HG03159 (cell line): ENCODE measurements around the gene CRTAP.
A peak's percentile ranks its signal among the peaks of the same experiment; 100 is the strongest.
"Not testable (repeated sequence)": the region's sequence is repeated elsewhere in the genome, so short reads cannot be mapped to it uniquely, and the experiment has no call there.

Experiments used
- ATAC-seq: cut with Tn5 transposase; IDR thresholded peaks from one replicate; pipeline ENCODE4 v1.9.1; 2021; ENCODE audit warnings: mild to moderate bottlenecking, moderate library complexity; ENCODE audit not compliant: unreplicated experiment

The CRTAP gene

DNA sequence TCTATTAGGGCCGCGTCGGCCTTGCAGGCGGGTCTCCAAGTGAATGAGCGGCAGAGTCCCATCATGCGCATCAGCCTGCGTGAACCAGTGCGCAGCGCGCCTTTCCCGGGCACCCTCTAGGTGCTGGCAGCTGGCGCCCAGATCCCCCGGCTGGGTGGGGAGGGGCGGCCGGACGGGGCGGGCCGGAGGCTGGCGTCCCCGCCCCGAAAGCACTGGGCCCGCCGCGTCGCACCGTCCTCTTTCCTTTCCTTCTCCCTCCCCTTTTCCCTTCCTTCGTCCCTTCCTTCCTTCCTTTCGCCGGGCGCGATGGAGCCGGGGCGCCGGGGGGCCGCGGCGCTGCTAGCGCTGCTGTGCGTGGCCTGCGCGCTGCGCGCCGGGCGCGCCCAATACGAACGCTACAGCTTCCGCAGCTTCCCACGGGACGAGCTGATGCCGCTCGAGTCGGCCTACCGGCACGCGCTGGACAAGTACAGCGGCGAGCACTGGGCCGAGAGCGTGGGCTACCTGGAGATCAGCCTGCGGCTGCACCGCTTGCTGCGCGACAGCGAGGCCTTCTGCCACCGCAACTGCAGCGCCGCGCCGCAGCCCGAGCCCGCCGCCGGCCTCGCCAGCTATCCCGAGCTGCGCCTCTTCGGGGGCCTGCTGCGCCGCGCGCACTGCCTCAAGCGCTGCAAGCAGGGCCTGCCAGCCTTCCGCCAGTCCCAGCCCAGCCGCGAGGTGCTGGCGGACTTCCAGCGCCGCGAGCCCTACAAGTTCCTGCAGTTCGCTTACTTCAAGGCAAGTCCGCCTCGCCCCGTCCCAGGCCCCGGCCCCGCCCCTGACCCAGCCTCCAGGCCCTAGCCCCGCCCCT lies at the start of gene CRTAP:
CRTAP (plus strand) TSS at position 243 of the 850 bp plus-strand sequence; CDS start at position 307, 64 bp downstream.
- ATAC-seq = peak; percentile 79

DNA sequence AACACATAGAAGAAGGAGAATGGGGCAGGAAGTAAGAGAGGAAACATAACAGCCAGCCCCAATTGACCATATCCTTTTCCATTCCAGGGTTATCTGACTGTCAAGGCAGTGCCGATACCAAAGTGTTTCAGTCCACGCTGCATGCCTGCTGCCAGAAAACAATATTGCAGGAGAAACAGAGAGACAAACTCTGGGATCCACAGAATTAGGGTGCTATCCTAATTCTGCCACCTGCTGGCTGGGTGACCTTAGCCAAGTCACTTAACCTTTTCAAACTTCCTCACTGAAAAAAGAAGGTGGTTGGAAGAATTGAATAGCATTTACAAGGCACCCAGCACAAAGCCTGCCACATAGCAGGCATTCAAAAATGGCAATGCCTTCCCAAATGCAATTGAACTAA lies 48.9 kb upstream of the CRTAP start:
- no peak for ATAC-seq

DNA sequence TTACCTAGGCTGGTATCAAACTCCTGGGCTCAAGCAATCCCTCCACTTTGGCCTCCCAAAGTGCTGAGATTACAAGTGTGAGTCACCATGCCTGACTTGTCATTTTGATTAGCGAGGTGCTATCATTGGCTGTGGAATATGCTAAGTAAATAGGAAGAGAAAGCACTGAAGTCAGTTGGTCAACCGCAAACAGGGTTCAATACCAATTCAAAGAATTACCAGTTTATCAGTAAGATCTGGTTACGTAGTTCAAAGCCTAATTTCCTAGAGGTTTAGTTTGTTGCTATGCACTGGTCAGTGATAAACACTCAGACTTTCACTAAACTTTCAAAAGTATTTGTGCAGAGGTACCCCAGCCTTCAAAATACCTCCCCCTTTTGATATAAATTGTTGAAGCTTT lies 46.3 kb upstream of the CRTAP start:
- ATAC-seq = no peak

DNA sequence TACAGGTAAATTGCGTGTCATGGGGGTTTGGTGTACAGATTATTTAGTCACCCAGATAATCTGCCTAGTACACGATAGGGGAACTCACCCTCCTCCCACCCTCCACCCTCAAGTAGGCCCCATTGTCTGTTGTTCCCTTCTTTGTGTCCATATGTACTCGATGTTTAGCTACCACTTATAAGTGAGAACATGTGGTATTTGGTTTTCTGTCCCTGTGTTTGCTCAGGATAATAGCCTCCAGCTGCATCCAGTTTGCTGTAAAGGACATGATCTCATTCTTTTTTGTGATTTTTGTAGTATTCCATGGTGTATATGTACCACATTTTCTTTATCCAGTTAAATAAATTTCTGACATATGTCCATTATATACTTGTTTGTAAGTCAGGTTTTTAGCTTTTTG lies 44.0 kb upstream of the CRTAP start:
- ATAC-seq = not testable (repeated sequence)

DNA sequence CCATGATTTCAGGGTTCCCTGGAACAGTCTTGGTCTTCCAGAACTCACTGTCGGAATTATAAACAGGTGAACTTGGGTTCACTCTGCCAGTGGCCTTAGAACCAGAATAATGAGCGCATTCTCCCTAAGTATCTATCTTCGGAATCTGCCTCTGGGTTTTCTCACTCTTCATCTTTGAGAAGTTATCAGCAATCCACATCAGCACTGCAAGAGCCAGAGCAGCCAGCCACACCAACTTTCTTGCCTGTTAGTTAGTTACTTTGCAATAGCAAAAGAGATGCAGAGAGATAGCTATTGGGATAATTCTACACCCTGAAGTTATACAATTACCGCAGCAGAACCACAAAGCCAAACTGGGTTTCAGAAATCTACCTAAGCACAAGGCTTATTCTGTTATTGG lies 42.6 kb upstream of the CRTAP start:
- no peak for ATAC-seq

DNA sequence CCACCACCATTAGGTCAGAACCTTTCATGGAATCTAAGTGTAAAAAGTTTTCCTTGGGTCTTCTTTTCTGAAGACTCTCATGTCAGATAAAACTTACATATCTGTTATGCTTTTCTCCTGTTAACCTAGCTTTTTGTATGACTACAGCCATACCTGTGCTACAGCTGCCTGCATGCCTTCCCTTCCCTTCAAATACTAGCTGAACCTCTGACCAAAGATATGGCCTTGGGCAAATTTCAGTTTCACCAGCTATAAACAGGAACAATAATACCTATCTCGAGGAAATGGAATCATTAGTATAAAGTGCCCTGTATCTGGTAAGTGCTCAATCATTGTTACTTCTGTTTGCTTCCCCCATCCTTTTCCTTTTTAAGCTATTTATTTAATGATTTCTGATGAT lies 41.9 kb upstream of the CRTAP start:
- no peak for ATAC-seq

DNA sequence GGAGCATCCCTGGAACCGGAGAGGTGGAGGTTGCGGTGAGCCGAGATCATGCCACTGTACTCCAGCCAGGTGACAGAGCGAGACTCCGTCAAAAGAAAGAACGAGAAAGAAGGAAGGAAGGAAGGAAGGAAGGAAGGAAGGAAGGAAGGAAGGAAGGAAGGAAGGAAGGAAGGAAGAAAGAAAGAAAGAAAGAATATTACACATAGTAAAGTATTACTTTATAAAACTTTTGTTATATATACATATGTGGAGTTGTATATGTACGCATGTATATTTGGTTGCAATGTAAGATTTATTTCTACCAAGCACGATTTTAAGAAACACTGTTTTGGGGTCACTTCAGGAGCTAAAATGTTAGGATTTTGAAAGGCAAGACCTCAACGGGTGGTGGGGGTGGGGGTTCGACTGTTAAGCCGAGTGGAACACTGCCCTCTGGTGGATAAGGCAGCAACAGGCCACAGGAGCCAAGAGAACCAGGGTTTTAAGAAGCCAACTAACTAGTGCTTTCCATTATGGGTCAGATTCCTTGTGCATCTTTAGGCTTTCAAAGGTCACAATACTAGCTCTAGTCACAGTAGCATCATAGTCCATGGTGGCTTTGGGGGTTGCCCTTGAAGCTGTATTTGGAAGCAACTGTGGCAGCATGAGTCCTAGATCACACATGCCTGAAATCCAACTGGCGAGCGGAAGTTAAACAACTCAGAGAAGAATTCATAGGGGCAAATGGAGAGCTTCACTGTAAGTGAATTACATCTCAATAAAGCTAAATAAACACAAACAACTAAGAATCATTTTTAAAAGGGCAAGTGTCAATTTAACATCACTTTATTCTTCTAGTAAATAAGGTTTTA lies 39.4 kb upstream of the CRTAP start:
- peak; percentile 64 for ATAC-seq

DNA sequence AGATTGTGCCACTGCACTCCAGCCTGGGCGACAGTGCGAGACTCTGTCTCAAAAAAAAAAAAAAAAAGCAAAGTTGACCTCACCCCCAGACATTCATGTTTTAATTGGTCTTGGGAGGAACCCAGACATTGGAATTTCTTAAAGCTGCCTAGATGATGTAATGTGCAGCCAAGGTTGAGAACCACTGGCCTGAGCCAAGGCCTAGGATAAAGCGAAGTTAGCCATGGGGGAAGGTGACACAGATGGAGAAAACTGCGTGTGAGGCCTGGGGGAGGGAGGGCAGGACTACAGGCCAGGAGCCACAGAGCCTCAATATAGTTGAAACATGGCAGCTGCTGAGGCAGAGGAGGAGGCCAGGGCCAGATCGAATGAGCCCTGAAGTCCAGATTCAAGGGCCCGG lies 37.8 kb upstream of the CRTAP start:
- no peak for ATAC-seq

DNA sequence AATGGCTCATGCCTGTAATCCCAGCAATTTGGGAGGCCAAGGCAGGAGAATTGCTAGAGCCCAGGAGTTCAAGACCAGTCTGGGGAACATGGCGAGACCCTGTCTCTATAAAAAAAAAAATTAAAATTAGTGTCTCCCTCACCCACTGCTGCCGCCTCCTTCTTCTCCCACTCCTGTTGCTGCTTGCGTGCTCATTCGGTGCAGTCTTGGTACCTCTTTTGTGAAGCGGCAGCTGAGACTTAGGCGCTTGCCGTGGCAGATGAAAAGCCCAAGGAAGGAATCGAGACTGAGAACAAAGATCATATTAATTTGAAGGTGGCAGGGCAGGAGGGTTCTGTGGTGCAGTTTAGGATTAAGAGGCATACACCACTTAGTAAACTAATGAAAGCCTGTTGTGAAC lies 36.9 kb upstream of the CRTAP start:
- ATAC-seq = no peak

DNA sequence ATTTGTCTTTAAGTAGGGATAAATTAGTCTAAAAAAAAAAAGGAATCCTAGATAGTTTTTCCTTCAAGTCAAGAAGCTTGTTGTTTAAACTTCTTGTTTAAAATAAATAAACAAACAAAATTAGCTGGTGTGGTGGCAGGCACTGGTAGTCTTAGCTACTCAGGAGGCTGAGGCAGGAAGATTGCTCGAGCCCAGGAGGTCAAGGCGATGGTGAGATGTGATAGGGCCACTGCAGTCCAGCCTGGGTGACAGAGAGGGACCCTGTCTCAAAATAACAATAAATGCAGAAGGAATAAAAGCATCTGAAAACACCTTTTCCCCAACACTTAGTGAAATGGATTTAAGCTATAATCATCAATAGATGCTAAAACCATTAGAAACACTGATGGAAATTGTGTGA lies 35.8 kb upstream of the CRTAP start:
- ATAC-seq = no peak

DNA sequence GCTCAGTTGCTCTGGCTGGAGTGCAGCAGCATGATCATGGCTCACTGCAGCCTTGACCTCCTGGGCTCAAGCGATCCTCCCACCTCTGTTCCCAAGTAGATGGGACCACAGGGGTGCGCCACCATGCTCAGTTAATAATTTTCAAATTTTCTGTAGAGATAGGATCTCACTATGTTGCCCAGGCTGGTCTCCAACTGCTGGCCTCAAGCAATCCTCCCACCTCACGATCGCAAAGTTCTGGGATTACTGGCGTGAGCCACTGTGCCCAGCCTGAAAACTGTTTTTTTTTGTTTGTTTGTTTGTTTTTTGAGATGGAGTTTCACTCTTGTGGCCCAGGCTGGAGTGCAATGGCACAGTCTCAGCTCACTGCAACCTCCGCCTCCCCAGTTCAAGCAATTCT lies 34.0 kb upstream of the CRTAP start:
- not testable (repeated sequence) for ATAC-seq

DNA sequence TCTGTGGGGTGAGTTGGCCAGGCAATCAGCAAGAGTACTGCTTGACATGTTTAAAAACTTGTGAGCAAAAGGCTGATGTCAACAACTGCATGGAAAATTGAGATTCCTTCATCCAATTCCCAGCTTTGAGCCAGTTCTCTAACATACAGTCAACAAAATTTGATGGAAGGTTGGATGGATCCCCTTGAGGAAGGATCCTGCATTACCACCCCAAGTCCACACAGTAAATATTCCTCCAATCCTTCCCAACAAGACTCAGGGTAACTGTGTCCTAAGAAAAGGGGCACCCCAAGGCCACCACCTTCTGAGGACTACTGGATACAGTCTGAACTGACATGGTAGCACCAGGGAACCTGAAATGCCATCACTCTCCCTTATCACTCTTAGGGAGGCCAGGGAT lies 32.0 kb upstream of the CRTAP start:
- no peak for ATAC-seq

DNA sequence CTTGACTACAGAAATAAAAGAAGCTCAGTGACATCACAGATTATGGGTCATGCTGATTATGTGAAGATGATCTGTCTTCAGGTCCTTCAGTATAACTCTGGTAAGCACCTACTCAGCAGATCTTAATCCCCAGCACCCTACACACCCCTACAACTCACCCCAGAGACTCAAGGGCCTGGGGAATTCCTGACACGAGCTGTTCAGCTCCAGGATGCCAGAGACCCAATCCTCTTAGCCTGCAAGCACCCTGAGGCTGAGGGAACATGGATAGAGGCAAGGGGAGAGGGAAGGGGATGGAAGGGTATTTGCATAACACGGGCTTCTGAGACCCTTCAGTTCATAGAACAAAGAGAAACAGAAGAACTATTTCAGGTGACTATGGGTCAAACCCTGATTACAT lies 29.9 kb upstream of the CRTAP start:
- no peak for ATAC-seq

DNA sequence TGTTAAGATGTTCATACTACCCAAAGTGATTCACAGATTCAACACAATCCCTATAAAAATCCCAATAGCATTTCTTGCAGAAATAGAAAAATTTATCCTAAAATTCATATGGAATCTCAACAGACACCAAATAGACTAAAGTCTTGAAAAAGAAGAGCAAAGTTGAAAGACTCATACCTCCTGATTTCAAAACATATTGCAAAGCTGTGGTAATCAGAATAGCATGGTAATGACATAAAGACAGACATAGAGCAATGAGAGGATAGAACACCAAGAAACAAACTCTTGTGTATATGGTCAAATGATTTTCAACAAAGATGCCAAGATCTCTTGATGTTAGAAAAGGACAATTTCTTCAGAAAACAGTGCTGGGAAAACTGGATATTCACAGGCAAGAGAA lies 25.1 kb upstream of the CRTAP start:
- ATAC-seq = no peak

DNA sequence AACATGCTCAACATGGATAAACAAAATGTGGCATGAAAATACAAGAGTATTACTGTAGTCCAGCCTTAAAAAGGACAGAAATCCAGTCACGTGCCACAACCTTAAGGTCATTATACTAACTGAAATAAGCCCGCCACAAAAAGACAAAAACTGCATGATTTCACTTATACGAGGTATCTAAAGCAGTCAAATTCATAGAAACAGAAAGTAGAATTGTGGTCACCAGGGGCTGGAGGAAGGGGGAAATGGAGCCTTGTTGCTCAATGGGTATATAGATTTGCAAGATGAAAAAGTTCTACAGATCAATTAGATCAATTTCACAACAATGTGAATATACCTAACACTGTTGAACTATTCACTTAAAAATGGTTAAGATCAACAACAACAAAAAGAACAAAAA lies 24.3 kb upstream of the CRTAP start:
- peak; percentile 93 for ATAC-seq

DNA sequence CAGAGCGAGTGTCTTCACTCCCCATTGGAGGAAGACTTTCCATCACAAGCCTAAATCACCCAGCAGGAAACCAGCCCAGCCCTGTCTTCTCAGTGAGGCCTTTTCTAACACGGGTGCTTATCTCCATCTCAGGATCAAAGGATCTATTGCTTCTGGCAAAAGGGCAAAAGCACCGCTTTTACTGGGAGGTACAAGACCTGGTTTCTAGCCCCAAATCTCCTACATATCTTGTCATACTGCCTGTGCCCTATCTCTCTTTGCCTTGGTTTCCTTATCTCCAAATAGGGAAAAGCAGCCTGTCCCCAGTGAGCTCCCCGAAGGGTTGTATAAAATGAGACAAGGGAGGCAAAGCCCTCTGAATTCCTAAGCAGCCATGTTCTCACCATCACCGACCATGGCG lies 22.1 kb upstream of the CRTAP start:
- no peak for ATAC-seq

DNA sequence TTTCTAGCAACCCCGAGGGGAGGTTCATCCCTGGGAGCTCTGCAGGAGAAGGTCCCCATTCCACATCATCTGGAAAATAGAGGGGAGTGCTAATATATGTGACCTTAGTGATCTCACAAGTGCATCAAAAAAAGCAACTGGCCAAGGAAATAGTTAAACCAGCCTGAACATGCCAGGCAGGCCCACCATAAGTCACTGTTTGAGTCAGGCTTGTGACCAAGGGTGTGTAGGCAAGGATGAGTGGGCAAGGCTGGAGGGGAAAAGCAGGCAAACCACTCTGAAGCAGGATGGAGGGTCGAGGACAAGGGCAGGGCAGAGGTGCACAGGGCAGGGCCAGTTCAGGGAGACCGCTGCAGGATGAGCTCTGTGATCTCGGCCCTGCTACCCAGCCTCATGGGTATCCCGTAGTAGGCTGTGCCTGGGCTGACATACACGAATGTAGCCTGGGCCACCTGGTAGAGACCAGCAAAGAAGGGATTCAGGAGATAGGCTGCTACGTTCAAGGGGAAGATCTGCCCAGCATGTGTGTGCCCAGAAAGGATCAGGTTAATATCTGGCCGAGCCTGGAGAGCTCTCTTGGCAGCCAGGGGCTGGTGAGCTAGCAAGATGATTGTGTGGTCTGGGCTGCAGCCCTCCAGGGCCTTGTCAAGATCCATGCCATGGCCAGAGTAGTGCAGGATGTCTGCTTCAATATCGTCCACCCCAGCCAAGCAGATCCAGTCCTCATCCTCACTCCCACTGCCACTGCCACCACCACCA lies 21.1 kb upstream of the CRTAP start:
- ATAC-seq = no peak

DNA sequence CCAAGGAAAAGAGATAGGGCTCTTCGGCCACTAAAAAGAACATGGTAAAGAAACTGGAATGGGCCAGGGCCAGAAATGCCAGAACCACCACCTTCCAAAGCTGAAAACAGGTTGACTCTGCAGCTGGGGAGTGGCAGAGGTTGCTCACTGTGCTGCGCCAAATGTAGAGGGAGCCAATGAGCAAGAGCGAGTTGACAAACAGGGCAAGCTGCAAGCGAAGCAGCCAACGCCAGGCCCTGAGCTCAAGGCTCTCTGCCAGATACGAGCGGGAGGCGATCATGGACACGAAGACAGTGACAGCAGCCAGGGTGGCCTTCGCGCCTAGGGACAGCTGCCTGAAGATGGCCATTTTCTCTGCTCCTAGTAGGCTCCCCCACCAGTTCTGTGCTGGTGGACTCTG lies 20.0 kb upstream of the CRTAP start:
- no peak for ATAC-seq

DNA sequence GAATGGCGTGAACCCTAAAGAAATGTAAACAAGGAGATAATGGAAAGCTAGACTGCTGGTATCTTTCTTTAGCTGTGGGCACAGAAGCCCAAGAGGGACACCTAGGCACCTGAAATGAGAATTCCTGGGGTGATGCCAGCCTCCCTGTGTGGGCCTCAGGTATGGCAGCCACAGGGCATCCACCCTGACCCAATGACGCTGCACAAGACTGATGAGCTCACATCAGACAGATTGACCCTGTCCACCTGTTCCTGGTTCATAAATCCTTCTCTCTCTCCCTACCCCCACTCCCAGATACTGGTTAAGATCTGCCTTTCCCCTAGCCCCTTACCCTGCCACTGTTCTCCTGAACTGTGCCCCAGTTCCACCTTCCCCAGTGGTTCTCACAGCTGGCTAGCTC lies 18.4 kb upstream of the CRTAP start:
- ATAC-seq = no peak

DNA sequence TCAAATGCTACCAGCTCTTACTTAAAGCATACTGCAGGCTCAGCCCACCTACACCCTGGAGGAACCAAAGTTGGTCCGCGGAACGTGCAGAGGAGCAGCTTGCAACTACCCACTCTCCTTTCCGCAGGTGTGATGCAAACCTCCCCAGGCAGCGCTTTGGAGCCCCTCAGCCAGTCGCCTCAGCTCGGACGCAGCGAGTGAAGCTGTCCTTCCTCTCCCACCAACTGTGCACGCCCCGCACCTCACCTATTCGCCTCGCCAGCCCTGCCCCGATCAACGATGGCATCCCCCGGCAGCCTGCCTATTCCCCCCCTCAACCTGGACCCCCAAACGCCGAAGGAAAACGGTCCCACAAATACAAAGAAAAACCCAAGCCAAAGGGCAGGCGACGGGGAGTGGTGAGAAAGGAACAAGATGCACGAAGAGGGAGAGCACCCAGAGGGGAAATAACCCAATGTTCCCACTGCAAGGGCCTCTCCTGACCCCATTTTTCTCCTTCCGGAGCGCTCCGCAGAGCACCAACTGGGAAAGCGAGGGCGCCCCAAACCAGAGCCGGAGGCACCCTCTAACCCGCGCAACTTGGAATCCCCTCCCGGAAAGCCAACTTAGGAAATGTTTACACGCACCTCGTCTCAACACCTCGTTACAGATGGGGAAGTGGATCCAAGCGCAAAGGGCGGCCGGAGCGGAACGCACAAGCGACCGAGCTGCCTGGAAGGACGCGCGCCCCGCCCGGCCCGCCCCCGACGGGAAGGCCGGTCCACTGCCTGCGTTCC lies 17.5 kb upstream of the CRTAP start:
- ATAC-seq = peak; percentile 59
